Measurements from ENCODE around the gene KIF25. TPM values are rescaled to one million over a fixed set of nuclear protein-coding genes. Genes with fewer than 3 reads are reported as not detected.
A peak's percentile ranks its signal among the peaks of the same experiment; 100 is the strongest.

Gene KIF25, protein sequence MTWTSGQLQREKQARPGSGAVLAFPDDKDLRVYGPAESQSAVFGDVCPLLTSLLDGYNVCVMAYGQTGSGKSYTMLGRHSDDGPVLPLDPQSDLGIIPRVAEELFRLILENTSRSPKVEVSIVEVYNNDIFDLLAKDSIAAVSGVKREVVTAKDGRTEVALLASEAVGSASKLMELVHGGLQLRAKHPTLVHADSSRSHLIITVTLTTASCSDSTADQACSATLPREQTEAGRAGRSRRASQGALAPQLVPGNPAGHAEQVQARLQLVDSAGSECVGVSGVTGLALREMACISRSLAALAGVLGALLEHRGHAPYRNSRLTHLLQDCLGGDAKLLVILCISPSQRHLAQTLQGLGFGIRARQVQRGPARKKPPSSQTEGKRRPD
- total RNA-seq = under 1 TPM in 1 of 2 donors, not detected in 1; 0.34 TPM

DNA sequence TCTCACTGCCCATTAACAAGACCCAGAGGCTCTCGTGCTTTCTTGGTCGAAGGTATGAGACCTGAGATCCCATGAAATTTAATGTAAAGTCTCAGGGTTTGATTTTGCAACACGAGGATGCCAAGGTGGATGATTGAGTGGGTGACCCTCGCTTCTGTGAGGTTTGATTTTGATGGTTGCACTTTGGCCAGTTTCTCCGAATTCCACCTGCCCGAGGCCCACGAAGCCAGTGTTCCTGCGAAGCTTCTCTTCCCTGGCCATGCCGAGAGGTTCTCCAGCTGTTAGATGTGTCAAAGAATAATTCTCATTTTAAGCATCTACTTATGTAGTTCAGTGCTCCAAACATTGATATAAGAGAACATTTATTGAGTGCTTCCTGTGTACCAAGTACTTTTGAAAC, at the start of gene KIF25:
Gene KIF25, plus strand, starts transcription at position 30 of the 400 bp plus-strand sequence. CDS start 31,915 bp downstream, outside the sequence.
- ATAC-seq (replicated peaks in 1 of 2) (no peak), DNase-seq (no peak)
- Mint-ChIP-seq H3K36me3 (ENCODE audit: insufficient read depth in 2 of 2) (peaks cover 3 to 6% of the 10 kb centered on the region in 2 donors), H3K27ac (no peak within 1 kb of the TSS), H3K9me3 (no peaks in the 10 kb centered on the region), H3K4me1 (ENCODE audit: low read depth) (peaks cover 14% of the 10 kb centered on the region), H3K4me3 (peak within 1 kb of the TSS in 1 of 2 donors; percentile 56), H3K27me3 (ENCODE audit: low read depth) (no peaks in the 10 kb centered on the region)

GRCh38 chr6:167947716-167948115, 49.8 kb upstream of the KIF25 start:
- ATAC-seq (replicated peaks in 1 of 2) (no peak), DNase-seq (no peak)
- no peaks in the 10 kb centered on the region for H3K27me3 Mint-ChIP-seq (ENCODE audit: low read depth)
- no peaks in the 10 kb centered on the region for H3K36me3 Mint-ChIP-seq (ENCODE audit: insufficient read depth in 2 of 2)
- H3K4me1 Mint-ChIP-seq (ENCODE audit: low read depth) = no peaks in the 10 kb centered on the region
- no peaks in the 10 kb centered on the region for H3K9me3 Mint-ChIP-seq
- H3K27ac Mint-ChIP-seq = no peak overlapping the region
- H3K4me3 Mint-ChIP-seq = no peak overlapping the region

- DNase-seq (no peak), ATAC-seq (replicated peaks in 1 of 2) (no peak)
- Mint-ChIP-seq H3K27ac (no peak overlapping the region), H3K9me3 (no peaks in the 10 kb centered on the region), H3K4me3 (no peak overlapping the region), H3K27me3 (ENCODE audit: low read depth) (no peaks in the 10 kb centered on the region), H3K36me3 (ENCODE audit: insufficient read depth in 2 of 2) (no peaks in the 10 kb centered on the region), H3K4me1 (ENCODE audit: low read depth) (no peaks in the 10 kb centered on the region)
Observed at GRCh38 chr6:167948716-167949115, 48.8 kb upstream of the KIF25 start.

- no peak for ATAC-seq (replicated peaks in 1 of 2)
- no peak overlapping the region for H3K27ac Mint-ChIP-seq
- no peaks in the 10 kb centered on the region for H3K27me3 Mint-ChIP-seq (ENCODE audit: low read depth)
- no peaks in the 10 kb centered on the region for H3K36me3 Mint-ChIP-seq (ENCODE audit: insufficient read depth in 2 of 2)
- H3K4me1 Mint-ChIP-seq (ENCODE audit: low read depth) = no peaks in the 10 kb centered on the region
- no peaks in the 10 kb centered on the region for H3K9me3 Mint-ChIP-seq
- H3K4me3 Mint-ChIP-seq = no peak overlapping the region
- DNase-seq = no peak
Observed at GRCh38 chr6:167949121-167949684, 48.3 kb upstream of the KIF25 start.

DNA sequence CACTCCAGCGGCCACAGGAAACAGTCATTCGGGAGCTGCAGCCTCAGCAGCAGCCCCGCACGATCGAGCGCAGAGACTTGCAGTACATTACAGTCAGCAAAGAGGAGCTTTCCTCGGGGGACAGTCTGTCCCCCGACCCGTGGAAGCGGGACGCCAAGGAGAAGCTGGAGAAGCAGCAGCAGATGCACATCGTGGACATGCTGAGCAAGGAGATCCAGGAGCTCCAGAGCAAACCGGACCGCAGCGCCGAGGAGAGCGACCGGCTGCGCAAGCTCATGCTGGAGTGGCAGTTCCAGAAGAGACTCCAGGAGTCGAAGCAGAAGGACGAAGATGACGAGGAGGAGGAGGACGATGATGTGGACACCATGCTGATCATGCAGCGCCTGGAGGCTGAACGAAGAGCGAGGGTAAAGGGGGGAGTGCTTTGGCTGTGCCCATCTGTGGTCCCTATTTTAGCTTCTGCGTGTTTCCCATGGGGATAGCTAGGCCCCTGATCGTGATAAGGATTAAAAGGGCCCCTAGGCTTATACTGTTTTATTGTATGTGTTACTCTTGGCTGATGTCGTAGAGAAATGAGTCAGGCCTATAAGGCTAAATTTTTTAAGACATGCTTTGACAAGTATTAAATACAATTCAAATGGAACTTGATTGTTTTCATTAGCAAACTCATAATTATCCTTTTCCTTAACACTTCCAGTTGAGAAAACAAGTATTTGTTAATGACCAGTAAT, 45.5 kb upstream of the KIF25 start:
- no peaks in the 10 kb centered on the region for H3K9me3 Mint-ChIP-seq
- no peaks in the 10 kb centered on the region for H3K27me3 Mint-ChIP-seq (ENCODE audit: low read depth)
- no peak overlapping the region for H3K27ac Mint-ChIP-seq
- no peak for DNase-seq
- no peak for ATAC-seq (replicated peaks in 1 of 2)
- H3K4me3 Mint-ChIP-seq = no peak overlapping the region
- no peaks in the 10 kb centered on the region for H3K36me3 Mint-ChIP-seq (ENCODE audit: insufficient read depth in 2 of 2)
- no peaks in the 10 kb centered on the region for H3K4me1 Mint-ChIP-seq (ENCODE audit: low read depth)

GRCh38 chr6:167952512-167952859, 45.0 kb upstream of the KIF25 start:
- ATAC-seq (replicated peaks in 1 of 2) = no peak
- H3K4me3 Mint-ChIP-seq = no peak overlapping the region
- no peak overlapping the region for H3K27ac Mint-ChIP-seq
- H3K27me3 Mint-ChIP-seq (ENCODE audit: low read depth) = no peaks in the 10 kb centered on the region
- DNase-seq = no peak
- H3K36me3 Mint-ChIP-seq (ENCODE audit: insufficient read depth in 2 of 2) = no peaks in the 10 kb centered on the region
- H3K9me3 Mint-ChIP-seq = no peaks in the 10 kb centered on the region
- H3K4me1 Mint-ChIP-seq (ENCODE audit: low read depth) = no peaks in the 10 kb centered on the region

- no peaks in the 10 kb centered on the region for H3K9me3 Mint-ChIP-seq
- H3K27me3 Mint-ChIP-seq (ENCODE audit: low read depth) = no peaks in the 10 kb centered on the region
- ATAC-seq (replicated peaks in 1 of 2) (no peak), DNase-seq (no peak)
- no peak overlapping the region for H3K27ac Mint-ChIP-seq
- H3K4me3 Mint-ChIP-seq = no peak overlapping the region
- H3K4me1 Mint-ChIP-seq (ENCODE audit: low read depth) = no peaks in the 10 kb centered on the region
- no peaks in the 10 kb centered on the region for H3K36me3 Mint-ChIP-seq (ENCODE audit: insufficient read depth in 2 of 2)
Observed at GRCh38 chr6:167953551-167953950, 43.9 kb upstream of the KIF25 start.

DNA sequence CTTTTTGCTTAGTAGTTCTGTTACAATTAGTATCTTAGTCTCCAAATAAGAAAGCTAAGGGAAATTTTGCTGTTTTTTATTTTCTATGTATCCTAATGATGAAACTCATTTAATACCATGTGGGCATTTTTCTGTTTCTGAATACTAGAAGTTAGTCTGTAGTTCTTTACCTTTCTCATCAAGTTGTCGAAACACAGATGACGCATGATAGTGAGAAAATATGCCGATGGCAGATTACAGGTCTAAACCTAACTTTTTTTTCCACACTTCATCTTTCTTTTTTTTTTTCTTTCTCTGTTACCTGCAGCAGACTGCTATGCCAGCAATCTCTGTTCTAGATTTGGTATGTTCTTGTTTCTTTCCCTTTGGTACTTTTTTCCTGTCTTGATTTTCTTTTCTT, 43.3 kb upstream of the KIF25 start:
- ATAC-seq (replicated peaks in 1 of 2) (no peak), DNase-seq (no peak)
- Mint-ChIP-seq H3K27me3 (ENCODE audit: low read depth) (no peaks in the 10 kb centered on the region), H3K9me3 (no peaks in the 10 kb centered on the region), H3K36me3 (ENCODE audit: insufficient read depth in 2 of 2) (no peaks in the 10 kb centered on the region), H3K4me3 (no peak overlapping the region), H3K4me1 (ENCODE audit: low read depth) (no peaks in the 10 kb centered on the region), H3K27ac (no peak overlapping the region)

GRCh38 chr6:167956491-167956890, 41.0 kb upstream of the KIF25 start:
- H3K27ac Mint-ChIP-seq = no peak overlapping the region
- no peaks in the 10 kb centered on the region for H3K27me3 Mint-ChIP-seq (ENCODE audit: low read depth)
- no peaks in the 10 kb centered on the region for H3K9me3 Mint-ChIP-seq
- no peak for DNase-seq
- no peak for ATAC-seq (replicated peaks in 1 of 2)
- H3K4me1 Mint-ChIP-seq (ENCODE audit: low read depth) = no peaks in the 10 kb centered on the region
- H3K4me3 Mint-ChIP-seq = no peak overlapping the region
- peaks cover 0 to under 1% of the 10 kb centered on the region in 2 donors for H3K36me3 Mint-ChIP-seq (ENCODE audit: insufficient read depth in 2 of 2)

GRCh38 chr6:167956983-167957492, 40.4 kb upstream of the KIF25 start:
- ATAC-seq (replicated peaks in 1 of 2) = no peak
- Mint-ChIP-seq H3K4me3 (no peak overlapping the region), H3K4me1 (ENCODE audit: low read depth) (no peaks in the 10 kb centered on the region), H3K27ac (no peak overlapping the region), H3K27me3 (ENCODE audit: low read depth) (no peaks in the 10 kb centered on the region), H3K9me3 (no peaks in the 10 kb centered on the region), H3K36me3 (ENCODE audit: insufficient read depth in 2 of 2) (peaks cover 0 to 1% of the 10 kb centered on the region in 2 donors)
- no peak for DNase-seq

- ATAC-seq (replicated peaks in 1 of 2) = no peak
Observed at GRCh38 chr6:167957626-167958025, 39.8 kb upstream of the KIF25 start.

DNA sequence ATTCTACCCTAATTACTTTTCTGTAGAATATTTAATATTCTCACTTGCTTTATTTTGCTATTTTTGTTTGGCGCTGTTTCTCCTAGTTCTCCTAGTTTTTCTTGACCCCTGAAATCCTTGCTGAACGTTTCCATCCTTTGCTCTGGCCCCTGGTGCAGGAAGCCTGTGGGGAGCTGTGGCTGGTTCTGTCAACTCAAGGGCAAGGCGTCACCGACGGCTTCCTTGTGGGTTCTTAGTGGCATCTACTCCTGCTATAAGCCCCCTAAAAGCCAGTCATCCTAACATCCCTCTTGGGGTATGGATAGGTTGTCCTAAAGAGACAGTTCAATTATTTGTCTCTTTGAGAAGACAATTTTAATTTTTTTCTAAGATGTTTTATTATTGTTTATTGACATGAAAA, 36.9 kb upstream of the KIF25 start:
- Mint-ChIP-seq H3K36me3 (ENCODE audit: insufficient read depth in 2 of 2) (peaks cover 0 to 1% of the 10 kb centered on the region in 2 donors), H3K27ac (no peak overlapping the region), H3K4me3 (no peak overlapping the region), H3K9me3 (no peaks in the 10 kb centered on the region), H3K4me1 (ENCODE audit: low read depth) (no peaks in the 10 kb centered on the region), H3K27me3 (ENCODE audit: low read depth) (no peaks in the 10 kb centered on the region)
- ATAC-seq (replicated peaks in 1 of 2) (no peak), DNase-seq (no peak)

More at GRCh38 chr6:167957626-167958025, 39.8 kb upstream of the KIF25 start:
- H3K4me1 Mint-ChIP-seq (ENCODE audit: low read depth) = no peaks in the 10 kb centered on the region
- no peak for DNase-seq
- no peak overlapping the region for H3K27ac Mint-ChIP-seq
- no peak overlapping the region for H3K4me3 Mint-ChIP-seq
- H3K36me3 Mint-ChIP-seq (ENCODE audit: insufficient read depth in 2 of 2) = peaks cover 0 to 1% of the 10 kb centered on the region in 2 donors
- no peaks in the 10 kb centered on the region for H3K9me3 Mint-ChIP-seq
- H3K27me3 Mint-ChIP-seq (ENCODE audit: low read depth) = no peaks in the 10 kb centered on the region

GRCh38 chr6:167962711-167963110, 34.8 kb upstream of the KIF25 start:
- Mint-ChIP-seq H3K36me3 (ENCODE audit: insufficient read depth in 2 of 2) (peaks cover 1 to 2% of the 10 kb centered on the region in 2 donors), H3K27ac (no peak overlapping the region), H3K4me3 (no peak overlapping the region), H3K9me3 (no peaks in the 10 kb centered on the region), H3K27me3 (ENCODE audit: low read depth) (no peaks in the 10 kb centered on the region), H3K4me1 (ENCODE audit: low read depth) (no peaks in the 10 kb centered on the region)
- ATAC-seq (replicated peaks in 1 of 2) = no peak
- no peak for DNase-seq

Measured in activated T-cell treated with anti-CD3 and anti-CD28 coated beads, Interleukin-2, amount 50 U/mL, for 72 hours (primary cell).